Subcutaneous abdominal adipose tissue (tissue), 5 donors: ENCODE data around the gene SULT4A1.

ENCODE experiments used
- H3K27ac ChIP-seq: one replicate; pipeline ENCODE4 v1.7.0; 2013; ENCODE audit warnings: low read depth, mild to moderate bottlenecking, inconsistent platforms, low read length, moderate library complexity
- H3K27me3 ChIP-seq, 5 donors: one replicate each; pipeline ENCODE4 v1.7.0; 2013; ENCODE audit warnings: low read length in 5 of 5, inconsistent platforms in 1 of 5; ENCODE audit not compliant: control insufficient read depth in 5 of 5, insufficient read depth in 4 of 5
- H3K36me3 ChIP-seq, 5 donors: one replicate each; pipeline ENCODE4 v1.7.0; 2013; ENCODE audit warnings: low read length in 5 of 5; ENCODE audit not compliant: control insufficient read depth in 5 of 5, insufficient read depth in 5 of 5
- H3K4me1 ChIP-seq, 5 donors: one replicate each; pipeline ENCODE4 v1.7.0; 2013; ENCODE audit warnings: low read length in 5 of 5, mild to moderate bottlenecking in 3 of 5, moderate library complexity in 1 of 5; ENCODE audit not compliant: control insufficient read depth in 5 of 5, insufficient read depth in 5 of 5
- H3K4me3 ChIP-seq, 5 donors: one replicate each; pipeline ENCODE4 v1.7.0; 2013; ENCODE audit warnings: low read length in 5 of 5, low read depth in 1 of 5
- H3K9ac ChIP-seq, 5 donors: one replicate each; pipeline ENCODE4 v1.7.0; 2013; ENCODE audit warnings: low read length in 5 of 5, mild to moderate bottlenecking in 4 of 5, moderate library complexity in 3 of 5
- H3K9me3 ChIP-seq, 5 donors: one replicate each; pipeline ENCODE4 v1.7.0; 2013; ENCODE audit warnings: low read length in 5 of 5; ENCODE audit not compliant: control insufficient read depth in 5 of 5
- donor health status: healthy.
- donor health status: healthy.
- donor health status: healthy.
- donor health status: healthy.
- donor health status: healthy.

SULT4A1 gene

GRCh38 chr22:43855431-43855830 is 6.9 kb downstream of the SULT4A1 start:
- Histone ChIP-seq H3K4me3 (no peak overlapping the region), H3K36me3 (no peaks in the 10 kb centered on the region), H3K27me3 (peaks cover 8 to 33% (median 28%) of the 10 kb centered on the region in 5 donors), H3K4me1 (peaks cover 0 to 3% (median 0%) of the 10 kb centered on the region in 5 donors), H3K9ac (no peak overlapping the region), H3K27ac (no peak overlapping the region), H3K9me3 (peaks cover 0 to 11% (median 8%) of the 10 kb centered on the region in 5 donors)

- peaks cover 4 to 30% (median 23%) of the 10 kb centered on the region in 5 donors for H3K27me3 ChIP-seq
- H3K9ac ChIP-seq, result no peak overlapping the region
- H3K27ac ChIP-seq, result no peak overlapping the region
These were observed 7.5 kb downstream of the SULT4A1 start for GRCh38 chr22:43854786-43855271.

GRCh38 chr22:43854121-43854785 is 8.1 kb downstream of the SULT4A1 start:
- peaks cover 0 to 11% (median 8%) of the 10 kb centered on the region in 5 donors for H3K9me3 ChIP-seq
- no peaks in the 10 kb centered on the region for H3K36me3 ChIP-seq
- H3K27me3 ChIP-seq, result peaks cover 4 to 26% (median 19%) of the 10 kb centered on the region in 5 donors
- H3K9ac ChIP-seq, result no peak overlapping the region
- no peak overlapping the region for H3K4me3 ChIP-seq
- no peak overlapping the region for H3K27ac ChIP-seq
- peaks cover 0 to 3% (median 0%) of the 10 kb centered on the region in 5 donors for H3K4me1 ChIP-seq

More at GRCh38 chr22:43854786-43855271, 7.5 kb downstream of the SULT4A1 start:
- no peaks in the 10 kb centered on the region for H3K36me3 ChIP-seq
- H3K4me3 ChIP-seq, result no peak overlapping the region
- peaks cover 0 to 11% (median 8%) of the 10 kb centered on the region in 5 donors for H3K9me3 ChIP-seq
- H3K4me1 ChIP-seq, result peaks cover 0 to 3% (median 0%) of the 10 kb centered on the region in 5 donors

- peaks cover 4 to 18% (median 12%) of the 10 kb centered on the region in 5 donors for H3K27me3 ChIP-seq
These were observed 8.9 kb downstream of the SULT4A1 start for GRCh38 chr22:43853328-43853931.

GRCh38 chr22:43852573-43853327 is 9.6 kb downstream of the SULT4A1 start:
- H3K27ac ChIP-seq, result no peak overlapping the region
- peaks cover 0 to 3% (median 0%) of the 10 kb centered on the region in 5 donors for H3K4me1 ChIP-seq
- H3K36me3 ChIP-seq, result no peaks in the 10 kb centered on the region
- H3K9ac ChIP-seq, result no peak overlapping the region
- H3K27me3 ChIP-seq, result peaks cover 4 to 18% (median 12%) of the 10 kb centered on the region in 5 donors
- H3K4me3 ChIP-seq, result no peak overlapping the region
- H3K9me3 ChIP-seq, result peaks cover 0 to 11% (median 8%) of the 10 kb centered on the region in 5 donors

More at GRCh38 chr22:43853328-43853931, 8.9 kb downstream of the SULT4A1 start:
- Histone ChIP-seq H3K36me3 (no peaks in the 10 kb centered on the region), H3K9ac (no peak overlapping the region), H3K4me1 (peaks cover 0 to 3% (median 0%) of the 10 kb centered on the region in 5 donors), H3K9me3 (peaks cover 0 to 11% (median 8%) of the 10 kb centered on the region in 5 donors), H3K27ac (no peak overlapping the region), H3K4me3 (no peak overlapping the region)

GRCh38 chr22:43851979-43852307 is 10.4 kb downstream of the SULT4A1 start:
- H3K36me3 ChIP-seq, result no peaks in the 10 kb centered on the region
- peaks cover 0 to 3% (median 0%) of the 10 kb centered on the region in 5 donors for H3K4me1 ChIP-seq
- peaks cover 4 to 18% (median 12%) of the 10 kb centered on the region in 5 donors for H3K27me3 ChIP-seq

GRCh38 chr22:43851058-43851978 is 11.0 kb downstream of the SULT4A1 start:
- Histone ChIP-seq H3K27ac (no peak overlapping the region), H3K9ac (no peak overlapping the region), H3K9me3 (peaks cover 0 to 4% (median 1%) of the 10 kb centered on the region in 5 donors), H3K4me1 (peaks cover 0 to 3% (median 0%) of the 10 kb centered on the region in 5 donors), H3K36me3 (no peaks in the 10 kb centered on the region), H3K27me3 (peaks cover 4 to 22% (median 12%) of the 10 kb centered on the region in 5 donors), H3K4me3 (no peak overlapping the region)

More at GRCh38 chr22:43851979-43852307, 10.4 kb downstream of the SULT4A1 start:
- H3K9me3 ChIP-seq, result peaks cover 0 to 9% (median 6%) of the 10 kb centered on the region in 5 donors
- H3K9ac ChIP-seq, result no peak overlapping the region
- H3K27ac ChIP-seq, result no peak overlapping the region
- no peak overlapping the region for H3K4me3 ChIP-seq

GRCh38 chr22:43850529-43850928 is 11.8 kb downstream of the SULT4A1 start:
- Histone ChIP-seq H3K27me3 (peaks cover 5 to 25% (median 12%) of the 10 kb centered on the region in 5 donors), H3K9me3 (no peaks in the 10 kb centered on the region), H3K36me3 (no peaks in the 10 kb centered on the region), H3K4me3 (no peak overlapping the region), H3K9ac (no peak overlapping the region), H3K27ac (no peak overlapping the region), H3K4me1 (peaks cover 0 to 3% (median 0%) of the 10 kb centered on the region in 5 donors)

GRCh38 chr22:43849731-43850130 is 12.6 kb downstream of the SULT4A1 start:
- no peak overlapping the region for H3K4me3 ChIP-seq
- H3K9me3 ChIP-seq, result no peaks in the 10 kb centered on the region
- no peak overlapping the region for H3K9ac ChIP-seq
- no peak overlapping the region for H3K27ac ChIP-seq
- no peaks in the 10 kb centered on the region for H3K36me3 ChIP-seq
- peaks cover 5 to 29% (median 12%) of the 10 kb centered on the region in 5 donors for H3K27me3 ChIP-seq
- peaks cover 0 to 3% (median 0%) of the 10 kb centered on the region in 5 donors for H3K4me1 ChIP-seq
